ENCODE data around the gene MTREX. TPM values are rescaled to one million over a fixed set of nuclear protein-coding genes. Genes with fewer than 3 reads are reported as not detected.

The MTREX gene
- total and polyA plus RNA-seq, 10 of the 15 experiments (the other 5 are each of a cell fraction or from before 2014, with no cell fraction given): 20.1 to 102 (median 49.0) TPM

GRCh38 chr5:55356896-55357295 lies 49.1 kb downstream of the MTREX start:
- POLR2A ChIA-PET: no interaction called here
- ATAC-seq: no peak
- Histone ChIP-seq H3K9ac (ENCODE audit: control insufficient read depth, insufficient read depth, low read length) (no peak overlapping the region), H3K79me2 (ENCODE audit: control insufficient read depth, insufficient read depth, low read length) (no peaks in the 10 kb centered on the region), H3K4me3 (no peak overlapping the region), H3K4me2 (ENCODE audit: control insufficient read depth, insufficient read depth) (no peak overlapping the region), H3K27me3 (replicated peaks in 1 of 2; ENCODE audit: control insufficient read depth in 2 of 2, insufficient read depth in 2 of 2, low read length in 1 of 2) (no peaks in the 10 kb centered on the region), H4K20me1 (ENCODE audit: control insufficient read depth, insufficient read depth) (no peaks in the 10 kb centered on the region), H3K9me3 (replicated peaks; ENCODE audit: control insufficient read depth, insufficient read depth, low read length) (no peaks in the 10 kb centered on the region), H3K4me1 (ENCODE audit: control insufficient read depth, insufficient read depth, low read length) (no peaks in the 10 kb centered on the region), H3K27ac (ENCODE audit: control insufficient read depth, insufficient read depth) (no peak overlapping the region), H3K36me3 (ENCODE audit: control insufficient read depth in 2 of 2, insufficient read depth in 2 of 2, low read length in 1 of 2) (peaks cover 19 to 32% of the 10 kb centered on the region in 2 experiments), H2AFZ (ENCODE audit: control insufficient read depth, low read depth, low read length) (no peak overlapping the region)
- no peak for FAIRE-seq
- intact Hi-C loops (cut with micrococcal nuclease; ENCODE audit: unreplicated experiment): no loop called here
- CTCF ChIA-PET: no interaction called here
- BruUV-seq (replicated peaks): no TSS peak
- RAD21 ChIA-PET (ENCODE audit: unreplicated experiment): no interaction called here
- TF ChIP-seq POLR2A (IDR thresholded peaks at IDR 0.05; ENCODE audit: low read depth, low read length): no peak
- TF ChIP-seq RB1 (IDR thresholded peaks at IDR 0.05; ENCODE audit: borderline replicate concordance): no peak
- no peak for TF ChIP-seq CHD2 (IDR thresholded peaks at IDR 0.05; ENCODE audit: borderline replicate concordance, low read depth, low read length)
- no peak for TF ChIP-seq E4F1 (IDR thresholded peaks at IDR 0.05; ENCODE audit: borderline replicate concordance, partially characterized antibody)
- TF ChIP-seq MEF2B (IDR thresholded peaks at IDR 0.05; ENCODE audit: partially characterized antibody, poor library complexity, severe bottlenecking): no peak
- SMC1A ChIA-PET (ENCODE audit: uncharacterized antibody, unreplicated experiment): interaction anchor here (0.6 kb wide), 2 partner anchors 11 to 29 kb away, joined by 3 read pairs; no protein-coding TSS in a partner anchor
- in situ Hi-C loops (cut with MboI): no loop called here
- DNase-seq (ENCODE audit: low read depth, low spot score): no peak
- WGBS (ENCODE audit: insufficient coverage, insufficient replicate concordance, low lambda C conversion rate, missing lambda C conversion rate): 99% methylated on average over 4 of the region's 4 CpGs

- FAIRE-seq (peak; percentile 7), ATAC-seq (no peak)
- in situ Hi-C loops (cut with MboI): no loop called here
These were observed 52.4 kb downstream of the MTREX start for GRCh38 chr5:55360190-55360589.

More at GRCh38 chr5:55360190-55360589, 52.4 kb downstream of the MTREX start:
- no peak overlapping the region for H3K27ac ChIP-seq (ENCODE audit: control insufficient read depth, insufficient read depth)
- peaks cover under 1% of the 10 kb centered on the region; the same call in 1 of the 2 replicates for H3K79me2 ChIP-seq (ENCODE audit: control insufficient read depth, insufficient read depth, low read length)
- BruUV-seq (replicated peaks): no TSS peak
- no peak for DNase-seq (ENCODE audit: low read depth, low spot score)
- H3K4me3 ChIP-seq: no peak overlapping the region
- no peak overlapping the region for H2AFZ ChIP-seq (ENCODE audit: control insufficient read depth, low read depth, low read length)
- RAD21 ChIA-PET (ENCODE audit: unreplicated experiment): no interaction called here
- intact Hi-C loops (cut with micrococcal nuclease; ENCODE audit: unreplicated experiment): no loop called here
- no peaks in the 10 kb centered on the region for H4K20me1 ChIP-seq (ENCODE audit: control insufficient read depth, insufficient read depth)
- H3K4me1 ChIP-seq (ENCODE audit: control insufficient read depth, insufficient read depth, low read length): peaks cover 5% of the 10 kb centered on the region; the same call in 1 of the 2 replicates
- SMC1A ChIA-PET (ENCODE audit: uncharacterized antibody, unreplicated experiment): no interaction called here
- no peaks in the 10 kb centered on the region for H3K27me3 ChIP-seq (replicated peaks in 1 of 2; ENCODE audit: control insufficient read depth in 2 of 2, insufficient read depth in 2 of 2, low read length in 1 of 2)
- 100% methylated on average over 2 of the region's 2 CpGs for WGBS (ENCODE audit: insufficient coverage, insufficient replicate concordance, low lambda C conversion rate, missing lambda C conversion rate)
- POLR2A ChIA-PET: no interaction called here
- H3K9me3 ChIP-seq (replicated peaks; ENCODE audit: control insufficient read depth, insufficient read depth, low read length): no peaks in the 10 kb centered on the region
- no peak overlapping the region for H3K4me2 ChIP-seq (ENCODE audit: control insufficient read depth, insufficient read depth)
- CTCF ChIA-PET: interaction anchor here (0.8 kb wide), 1 partner anchor 21 kb away, joined by 3 read pairs; no protein-coding TSS in a partner anchor
- no peak overlapping the region for H3K9ac ChIP-seq (ENCODE audit: control insufficient read depth, insufficient read depth, low read length)
- TF ChIP-seq RAD21 (IDR thresholded peaks at IDR 0.05; ENCODE audit: insufficient read depth, low read depth, low read length) (no peak), ATF3 (IDR thresholded peaks at IDR 0.05; ENCODE audit: borderline replicate concordance, extremely low read depth, low read depth, low read length) (no peak), KDM1A (IDR thresholded peaks at IDR 0.05; ENCODE audit: borderline replicate concordance) (no peak)
- H3K36me3 ChIP-seq (ENCODE audit: control insufficient read depth in 2 of 2, insufficient read depth in 2 of 2, low read length in 1 of 2): peaks cover 13 to 18% of the 10 kb centered on the region in 2 experiments
